ENCODE results near the gene COL6A2.

Gene COL6A2

GRCh38 chr21:46112725-46113215, 14.9 kb downstream of the COL6A2 start:
- no peak for DNase-seq (ENCODE audit: low read depth in 2 of 2)

GRCh38 chr21:46113497-46114176, 15.7 kb downstream of the COL6A2 start:
- DNase-seq (ENCODE audit: low read depth in 2 of 2) = no peak

- no peak for DNase-seq (ENCODE audit: low read depth in 2 of 2)
These were observed 17.1 kb downstream of the COL6A2 start for GRCh38 chr21:46114963-46115362.

GRCh38 chr21:46115441-46116188, 17.7 kb downstream of the COL6A2 start:
- no peak for DNase-seq (ENCODE audit: low read depth in 2 of 2)

- DNase-seq (ENCODE audit: low read depth in 2 of 2) = no peak
These were observed 18.4 kb downstream of the COL6A2 start for GRCh38 chr21:46116189-46116775.

GRCh38 chr21:46116776-46117585, 19.1 kb downstream of the COL6A2 start:
- DNase-seq (ENCODE audit: low read depth in 2 of 2) = no peak

GRCh38 chr21:46117586-46118315, 19.8 kb downstream of the COL6A2 start:
- no peak for DNase-seq (ENCODE audit: low read depth in 2 of 2)

GRCh38 chr21:46118316-46119143, 20.6 kb downstream of the COL6A2 start:
- DNase-seq (ENCODE audit: low read depth in 2 of 2) = no peak

- no peak for DNase-seq (ENCODE audit: low read depth in 2 of 2)
These were observed 21.3 kb downstream of the COL6A2 start for GRCh38 chr21:46119144-46119636.

- DNase-seq (ENCODE audit: low read depth in 2 of 2) = no peak
These were observed 21.8 kb downstream of the COL6A2 start for GRCh38 chr21:46119637-46120271.

- no peak for DNase-seq (ENCODE audit: low read depth in 2 of 2)
These were observed 22.7 kb downstream of the COL6A2 start for GRCh38 chr21:46120301-46121285.

- no peak for DNase-seq (ENCODE audit: low read depth in 2 of 2)
These were observed 23.6 kb downstream of the COL6A2 start for GRCh38 chr21:46121286-46122221.

- DNase-seq (ENCODE audit: low read depth in 2 of 2) = no peak
These were observed 24.3 kb downstream of the COL6A2 start for GRCh38 chr21:46122237-46122671.

- DNase-seq (ENCODE audit: low read depth in 2 of 2) = no peak
These were observed 25.1 kb downstream of the COL6A2 start for GRCh38 chr21:46122758-46123683.

GRCh38 chr21:46124083-46124925, 26.4 kb downstream of the COL6A2 start:
- DNase-seq (ENCODE audit: low read depth in 2 of 2) = no peak

All from activated CD4-positive, alpha-beta T cell treated with anti-CD3 and anti-CD28 coated beads for 24 hours (primary cell).